CD4-positive, alpha-beta T cell treated with Interleukin-6 for 4 hours (primary cell): Measurements from ENCODE around the gene NRXN3.

Source experiments
- DNase-seq: peaks from one replicate; pipeline ENCODE4 v3.0.0-alpha.2; 2020; ENCODE audit warnings: mixed read lengths

NRXN3 gene

DNA sequence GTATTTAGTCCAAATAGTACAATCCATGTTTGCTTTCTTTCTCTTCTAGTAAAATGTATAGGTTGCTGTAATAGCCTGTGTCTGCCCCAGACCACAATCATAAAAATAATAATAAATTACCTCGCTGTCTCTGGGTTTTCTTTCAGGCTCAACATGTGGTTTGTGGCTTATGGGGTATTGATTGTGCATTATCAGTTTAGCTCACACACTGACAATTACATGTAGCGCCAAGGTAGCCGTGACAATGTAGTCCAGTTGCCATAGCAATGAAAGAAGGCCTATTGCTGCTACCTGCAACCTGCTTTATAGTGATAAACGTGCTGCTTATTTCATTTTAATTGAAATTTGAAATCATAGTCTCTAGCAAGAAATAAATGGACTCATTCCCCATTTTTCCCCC lies 1009.8 kb downstream of the NRXN3 start:
- no peak for DNase-seq

DNA sequence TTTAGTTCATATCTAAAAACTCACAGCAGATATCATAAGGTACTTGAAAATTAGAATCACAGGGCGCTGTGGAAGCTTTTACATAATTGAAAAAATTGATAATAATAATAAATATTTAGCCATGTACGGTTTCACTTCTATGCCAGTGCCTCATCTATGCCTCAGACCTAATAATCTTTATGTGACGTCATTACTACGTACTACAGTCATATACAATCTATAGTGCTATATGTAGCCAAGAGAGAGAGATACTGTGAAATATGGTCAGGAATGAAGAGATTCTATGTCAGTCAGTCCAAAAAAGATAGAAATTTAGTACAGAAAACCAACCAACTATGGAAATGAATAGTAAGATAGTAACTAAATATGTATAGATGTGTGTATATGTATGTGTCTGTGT lies 1010.5 kb downstream of the NRXN3 start:
- no peak for DNase-seq

DNA sequence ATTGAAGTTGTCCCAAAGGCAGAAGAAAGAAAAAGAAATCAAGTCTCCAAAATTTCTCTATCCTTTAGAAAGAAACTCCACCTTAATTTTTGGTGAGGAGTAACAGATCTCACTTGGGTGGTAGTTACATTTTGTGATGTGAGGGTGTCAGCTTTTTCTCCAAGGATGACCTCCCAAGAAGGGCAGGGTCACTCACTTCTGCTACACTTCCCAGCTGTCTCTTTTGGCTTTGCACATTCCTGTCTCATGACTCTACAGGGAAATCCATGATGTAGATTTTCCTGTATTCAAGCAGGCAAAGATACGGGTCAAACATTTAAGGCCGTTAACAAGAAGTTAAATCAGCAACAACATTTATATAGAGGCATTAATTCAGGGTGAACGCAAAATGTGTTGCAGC lies 1016.4 kb downstream of the NRXN3 start:
- no peak for DNase-seq

DNA sequence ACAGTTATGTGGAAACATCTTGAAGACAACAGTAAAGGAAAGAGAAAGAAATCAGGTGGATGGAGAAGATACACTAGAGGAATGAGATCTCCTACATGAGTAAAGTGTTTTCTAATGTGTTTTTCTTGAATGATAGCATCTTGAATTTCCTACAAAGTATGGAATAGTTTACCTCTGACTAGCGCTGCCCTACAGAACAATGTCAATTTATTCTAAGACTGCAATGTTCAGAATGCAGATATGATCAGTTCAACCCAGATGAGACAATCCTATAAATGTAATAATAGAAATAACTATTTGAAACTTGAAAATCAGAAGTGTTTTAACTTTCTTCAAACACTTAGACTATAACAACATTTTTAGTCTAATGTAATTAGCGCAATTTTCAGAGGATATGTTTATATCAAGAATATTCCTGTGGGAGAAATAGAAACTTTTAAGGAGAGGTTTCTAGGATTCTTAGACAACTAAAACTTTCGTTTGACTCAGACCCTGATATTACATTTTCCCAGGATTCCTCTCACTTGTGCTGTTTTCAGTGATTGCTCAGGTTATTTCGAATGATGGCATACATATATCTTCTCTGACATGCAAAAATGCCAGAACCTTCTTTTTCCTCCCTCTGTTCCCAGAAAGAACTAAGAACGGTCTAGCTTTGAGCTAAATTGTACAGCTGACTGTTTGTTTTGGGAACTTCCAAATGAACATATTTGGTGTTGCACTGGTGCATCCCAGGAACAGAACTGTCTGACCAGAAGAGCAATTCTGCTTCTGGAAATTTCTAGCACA lies 1023.7 kb downstream of the NRXN3 start:
- no peak for DNase-seq

DNA sequence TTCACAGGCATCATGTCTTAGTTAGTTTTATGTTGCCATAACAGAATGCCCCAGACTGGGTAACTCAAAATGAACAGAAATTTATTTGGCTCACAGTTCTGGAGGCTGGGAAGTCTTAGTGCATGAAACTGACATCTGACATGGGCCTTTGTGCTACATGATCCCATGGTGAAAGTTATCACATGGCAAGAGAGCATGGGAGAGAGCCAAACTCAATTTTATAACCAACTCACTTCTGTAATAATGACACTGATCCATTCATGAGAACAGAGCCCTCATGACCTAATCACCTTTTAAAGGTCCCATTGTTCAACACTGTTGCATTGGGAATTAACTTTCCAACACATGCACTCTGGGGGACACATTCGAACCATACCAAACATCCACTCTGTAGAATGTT lies 1026.0 kb downstream of the NRXN3 start:
- no peak for DNase-seq

DNA sequence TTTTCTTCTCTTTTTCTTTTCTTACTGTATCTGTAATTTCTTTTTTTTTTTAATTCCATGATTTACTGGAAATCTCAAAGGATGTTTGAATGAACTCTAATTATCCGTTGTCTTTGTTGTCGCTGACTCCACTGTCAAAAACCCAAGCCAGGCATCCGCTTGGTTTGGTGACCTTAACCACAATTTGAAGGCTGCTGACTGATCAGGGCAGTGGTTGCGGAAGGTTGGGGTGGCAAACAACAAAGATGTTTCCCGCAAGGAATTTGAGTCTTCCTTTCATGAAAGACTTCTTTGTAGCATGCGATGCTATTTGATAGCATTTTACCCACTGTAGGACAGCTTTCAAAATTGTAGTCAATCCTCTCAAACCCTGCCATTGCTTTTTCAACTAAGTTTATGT lies 1027.3 kb downstream of the NRXN3 start:
- DNase-seq = no peak

DNA sequence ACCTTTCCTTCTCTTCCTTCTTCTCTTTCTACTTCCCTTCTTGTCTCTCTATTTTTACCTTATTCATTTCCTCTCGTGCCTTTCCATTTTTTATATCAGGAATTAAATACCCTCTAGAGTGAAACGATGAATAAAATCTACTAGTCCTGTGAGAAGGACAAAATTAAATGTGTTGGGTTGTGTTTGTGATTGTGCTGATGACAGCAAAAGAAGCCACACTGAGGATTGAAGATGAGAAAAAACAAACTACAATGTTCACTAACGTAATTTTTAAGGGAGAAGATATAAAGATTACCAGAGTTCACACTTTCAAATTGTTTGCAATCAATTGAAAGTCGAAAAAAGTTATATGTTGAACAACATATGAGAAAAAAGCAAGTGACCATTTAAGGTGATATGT lies 1029.0 kb downstream of the NRXN3 start:
- no peak for DNase-seq

DNA sequence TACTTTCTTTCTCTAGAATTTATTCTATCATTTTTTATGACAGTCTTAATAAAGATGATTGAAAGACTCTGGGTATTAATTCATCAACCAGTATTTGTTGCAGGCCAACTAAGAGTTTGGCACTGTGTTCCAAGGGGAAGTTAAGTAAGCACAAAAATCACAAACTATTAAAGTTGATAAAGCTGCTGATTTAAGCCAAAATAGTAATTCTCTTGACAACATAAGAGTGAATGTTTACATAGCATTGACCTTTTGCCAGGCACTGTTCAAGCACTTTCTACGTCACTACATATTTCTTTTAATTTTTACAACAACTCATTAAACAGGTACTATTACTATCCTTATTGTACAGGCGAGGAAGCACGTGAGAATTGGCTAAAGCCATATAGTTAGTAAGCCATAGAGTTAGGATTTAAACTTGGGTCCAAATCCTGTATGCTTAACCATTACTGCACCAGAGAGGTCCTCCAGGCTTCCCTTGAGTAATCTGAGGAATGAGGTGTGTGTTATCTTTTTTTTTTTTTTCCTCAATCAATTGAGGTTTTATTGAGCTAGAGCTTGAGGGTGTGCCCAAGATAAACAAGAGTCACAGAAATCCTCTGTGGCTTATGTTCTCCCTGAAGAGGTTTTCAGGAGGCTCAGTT lies 1031.5 kb downstream of the NRXN3 start:
- no peak for DNase-seq

DNA sequence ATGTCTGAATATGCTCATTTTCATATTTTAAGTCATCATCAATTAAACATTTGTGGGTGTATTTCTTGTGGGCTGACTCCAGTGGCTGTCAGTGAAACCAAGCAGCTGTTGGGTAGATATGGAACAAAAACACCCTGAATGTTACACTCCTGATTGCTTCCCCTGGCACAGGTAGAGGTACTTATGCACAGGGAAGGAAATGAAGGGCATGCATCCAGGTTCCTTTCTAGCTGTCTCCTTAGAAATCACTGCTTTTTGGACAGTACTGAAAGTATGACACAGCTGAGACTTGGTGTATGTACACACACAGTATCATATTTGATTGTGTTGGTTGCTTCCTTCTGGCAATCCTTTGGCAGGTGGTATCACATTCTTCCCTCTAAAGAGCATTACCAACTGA lies 1034.4 kb downstream of the NRXN3 start:
- no peak for DNase-seq

DNA sequence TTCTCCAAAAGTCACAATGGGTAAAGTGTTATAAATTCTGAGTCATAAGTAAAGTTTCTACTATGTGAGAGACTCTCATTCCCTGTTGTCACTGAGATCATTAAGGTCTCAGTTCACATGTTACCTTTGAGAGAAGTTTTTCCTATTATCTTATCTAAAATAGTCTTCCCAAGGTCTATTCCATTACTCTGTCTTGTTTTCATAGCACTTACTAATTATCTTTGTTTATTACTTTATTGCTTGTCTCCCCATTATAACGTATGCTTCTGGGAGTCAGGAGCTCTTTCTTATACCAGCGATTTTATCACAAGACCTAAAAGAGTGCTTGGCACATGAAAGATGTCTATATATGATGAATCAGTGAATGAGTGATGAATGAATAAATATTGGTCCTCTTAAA lies 1039.2 kb downstream of the NRXN3 start:
- no peak for DNase-seq

DNA sequence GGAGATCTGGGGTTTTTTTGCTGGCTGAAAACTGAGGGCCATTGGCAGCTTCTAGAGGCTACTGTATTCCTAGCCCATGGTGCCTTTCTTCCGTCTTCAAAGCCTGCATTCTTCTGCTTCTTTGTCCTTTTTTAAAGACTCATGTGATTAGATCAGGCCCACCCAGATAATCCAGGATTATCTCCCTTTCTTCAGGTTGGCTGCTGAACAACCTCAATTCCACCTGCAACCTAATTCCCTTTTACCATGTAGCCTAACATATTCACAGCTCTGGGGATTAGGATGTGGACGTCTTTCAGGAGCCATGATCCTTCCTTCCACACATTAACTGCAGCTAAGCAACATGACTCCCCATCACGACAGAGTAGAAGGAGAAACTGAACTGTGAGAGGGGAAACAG lies 1055.6 kb downstream of the NRXN3 start:
- no peak for DNase-seq

DNA sequence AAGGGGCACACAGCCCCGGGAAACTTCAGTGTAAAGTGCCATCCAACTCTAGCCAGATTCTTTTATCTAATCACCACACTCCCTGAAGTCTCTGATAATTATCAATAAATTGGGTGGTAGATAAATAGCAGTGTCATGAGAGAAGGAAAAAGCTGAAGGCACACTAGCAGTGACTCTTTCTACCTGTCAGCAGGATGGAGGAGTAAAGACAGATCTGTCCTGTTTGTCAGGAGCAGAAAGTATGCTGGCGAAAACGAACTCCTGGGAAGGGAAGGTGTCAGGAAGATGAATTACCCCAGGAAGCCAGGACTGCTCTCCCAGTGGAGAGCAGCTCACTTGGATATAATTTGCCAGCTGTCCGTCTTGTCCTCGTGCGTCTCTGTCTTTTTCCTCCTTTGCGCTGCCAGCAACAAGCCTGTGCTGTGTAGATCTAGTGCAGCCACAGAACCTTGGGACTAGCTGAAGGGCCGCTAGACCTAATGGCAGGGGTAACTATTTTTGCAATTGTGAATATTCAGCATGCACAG lies 1059.3 kb downstream of the NRXN3 start:
- DNase-seq = no peak

DNA sequence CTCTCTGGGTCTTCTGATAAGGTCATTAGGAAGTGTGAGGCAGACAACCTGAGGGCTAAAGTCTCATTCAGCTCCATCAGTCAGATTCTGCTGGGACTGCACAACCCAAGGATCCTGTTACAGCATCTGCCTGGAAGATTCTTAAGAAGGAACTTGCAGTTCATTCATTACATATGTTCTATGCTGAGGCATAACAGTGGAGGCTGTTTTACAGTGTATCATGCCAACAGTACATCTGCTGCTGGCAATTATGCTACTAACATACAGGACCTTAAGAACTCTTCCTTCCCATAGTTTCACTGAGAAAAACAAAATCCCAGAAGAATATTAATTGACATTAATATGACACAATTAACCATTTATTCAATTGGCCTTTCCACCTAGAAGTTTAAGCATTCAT lies 1072.5 kb downstream of the NRXN3 start:
- DNase-seq = no peak

DNA sequence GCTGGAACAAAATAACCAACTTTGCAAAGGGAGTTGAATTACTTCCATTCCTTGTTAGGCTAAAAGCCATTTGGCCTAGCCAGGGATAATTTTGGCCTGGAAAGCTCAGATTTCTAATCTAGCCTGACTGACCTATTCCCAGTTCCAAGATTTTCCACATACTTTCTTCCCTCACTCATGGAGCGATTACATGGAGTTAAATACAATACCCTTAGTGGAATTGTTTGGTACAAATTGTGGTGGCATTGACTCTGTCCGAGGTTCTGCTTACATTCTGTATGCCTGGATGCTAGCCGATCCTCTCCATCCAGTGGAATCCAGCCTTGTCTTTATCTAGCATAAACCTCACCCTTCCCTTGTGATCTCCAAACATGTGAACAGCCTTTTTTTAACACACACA lies 1076.0 kb downstream of the NRXN3 start:
- no peak for DNase-seq

DNA sequence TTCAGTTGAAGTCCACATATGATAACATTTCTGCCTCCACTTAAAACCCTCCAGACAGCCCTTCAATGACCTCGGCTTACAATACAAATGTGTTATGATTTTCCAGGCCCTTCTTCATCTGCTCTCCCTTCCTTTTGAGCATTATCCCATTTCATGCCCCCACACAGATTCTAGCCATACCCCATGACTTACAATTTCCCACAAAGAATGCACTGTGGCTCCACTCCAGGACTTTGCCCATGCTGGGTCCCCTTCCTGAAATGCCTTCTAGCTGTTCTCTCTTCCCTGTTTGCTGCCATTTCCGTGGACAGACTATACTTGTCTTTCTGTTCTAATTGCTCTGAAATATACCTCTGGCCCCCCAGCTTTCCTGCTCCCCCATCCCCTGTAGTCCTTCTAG lies 1078.0 kb downstream of the NRXN3 start:
- DNase-seq = no peak

DNA sequence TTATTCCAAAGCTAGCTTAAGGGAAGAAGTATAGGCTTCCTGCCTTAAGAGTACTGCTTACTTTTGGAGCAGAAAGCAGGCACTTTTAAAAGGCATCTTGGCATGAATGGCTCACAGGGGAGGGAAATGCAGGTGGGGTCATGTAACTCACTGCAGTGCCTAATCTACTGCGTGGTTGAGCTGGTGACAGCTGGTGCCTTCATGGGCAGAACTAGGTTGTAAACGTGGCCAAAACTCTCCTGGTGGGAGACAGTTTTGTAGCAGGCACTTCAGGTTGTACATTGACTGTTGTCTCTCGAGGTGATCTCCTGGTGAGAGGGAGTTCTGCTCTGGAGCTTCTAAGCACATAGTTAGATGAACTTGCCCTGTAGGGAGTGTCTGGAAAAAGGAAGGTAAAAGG lies 1078.6 kb downstream of the NRXN3 start:
- DNase-seq = no peak

DNA sequence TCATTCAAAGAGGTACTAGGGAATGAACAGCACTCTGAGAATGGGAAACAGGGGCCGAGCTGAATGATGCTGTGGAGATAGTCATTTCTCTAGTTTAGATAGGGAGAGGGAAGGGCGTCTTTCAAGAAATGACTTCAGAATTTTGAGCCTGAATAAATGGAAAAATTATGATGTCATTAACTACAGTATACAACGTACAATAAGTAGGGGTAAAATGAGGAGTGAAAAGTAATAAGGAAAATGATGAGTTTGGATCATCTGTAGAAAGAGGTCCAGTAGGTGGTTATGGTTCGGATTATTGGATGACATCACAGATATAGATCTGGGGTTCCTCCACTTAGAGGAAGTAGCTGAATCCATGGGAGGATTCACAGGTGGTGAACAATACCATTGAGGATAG lies 1081.1 kb downstream of the NRXN3 start:
- no peak for DNase-seq

DNA sequence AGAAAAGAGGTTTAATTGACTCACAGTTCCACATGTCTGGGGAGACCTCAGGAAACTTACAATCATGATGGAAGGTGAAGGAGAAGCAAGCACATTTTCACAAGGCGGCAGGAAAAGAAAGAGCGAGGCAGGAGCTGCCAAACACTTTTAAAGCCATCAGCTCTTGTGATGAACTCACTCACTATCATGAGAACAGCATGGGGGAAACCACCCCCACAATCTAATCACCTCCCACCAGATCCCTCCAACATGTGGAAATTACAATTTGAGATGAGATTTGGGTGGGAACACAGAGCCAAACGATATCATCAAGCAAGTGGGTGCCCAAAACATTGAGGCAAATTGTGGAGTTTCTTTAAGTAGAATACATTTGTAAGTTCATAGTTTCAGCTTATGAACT lies 1083.4 kb downstream of the NRXN3 start:
- DNase-seq = no peak

DNA sequence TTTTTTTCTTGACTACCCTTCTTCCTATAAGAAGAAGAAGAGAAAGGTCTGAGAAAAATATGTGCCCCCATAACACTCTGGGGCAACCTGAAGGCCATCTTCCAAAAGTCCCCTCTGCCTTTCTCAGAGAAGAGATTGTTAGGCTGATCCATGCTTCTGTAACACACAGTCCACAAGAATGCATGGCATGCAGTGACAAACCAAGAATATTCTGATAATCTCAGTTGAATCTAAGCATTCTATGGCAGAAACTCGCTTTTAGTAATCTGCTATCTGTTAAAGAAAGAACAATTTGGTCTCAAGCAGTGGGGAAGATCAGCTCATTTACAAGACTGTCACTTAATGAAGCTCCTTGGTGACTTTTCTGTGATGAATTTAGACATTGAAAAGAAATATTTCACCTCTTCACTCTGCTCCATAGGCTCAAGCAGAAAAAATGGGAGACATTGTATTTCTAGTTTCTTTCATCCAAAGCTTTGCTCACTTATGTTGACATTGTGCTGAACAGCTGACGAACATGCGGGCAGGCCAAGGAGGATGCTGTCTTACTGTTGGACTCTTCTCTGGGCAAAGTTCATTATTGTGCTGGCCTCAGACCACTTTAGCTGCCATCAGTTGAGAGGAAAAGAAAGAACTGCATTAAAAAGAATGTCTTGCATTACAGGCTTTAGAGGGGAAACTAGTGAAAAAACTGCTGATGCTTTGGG lies 1084.0 kb downstream of the NRXN3 start:
- DNase-seq = no peak

DNA sequence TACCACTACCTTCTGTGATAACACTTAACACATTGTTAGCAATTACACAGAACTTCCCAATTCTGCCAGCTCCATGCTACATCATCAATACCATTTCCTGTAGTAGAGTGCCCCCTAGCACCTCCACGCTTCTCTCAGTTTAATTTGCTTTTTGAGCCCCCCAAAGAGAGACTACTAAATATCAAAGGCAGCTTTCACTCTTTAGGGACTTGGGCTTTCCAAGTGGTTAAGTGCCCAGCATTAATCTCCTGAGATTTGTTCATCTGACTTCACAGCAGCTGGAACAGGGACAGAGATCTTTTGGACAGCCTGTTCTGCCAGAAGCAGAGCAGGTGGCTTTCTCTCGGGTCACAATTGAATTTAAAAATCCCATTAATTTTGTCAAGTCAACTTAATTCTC lies 1086.2 kb downstream of the NRXN3 start:
- no peak for DNase-seq

DNA sequence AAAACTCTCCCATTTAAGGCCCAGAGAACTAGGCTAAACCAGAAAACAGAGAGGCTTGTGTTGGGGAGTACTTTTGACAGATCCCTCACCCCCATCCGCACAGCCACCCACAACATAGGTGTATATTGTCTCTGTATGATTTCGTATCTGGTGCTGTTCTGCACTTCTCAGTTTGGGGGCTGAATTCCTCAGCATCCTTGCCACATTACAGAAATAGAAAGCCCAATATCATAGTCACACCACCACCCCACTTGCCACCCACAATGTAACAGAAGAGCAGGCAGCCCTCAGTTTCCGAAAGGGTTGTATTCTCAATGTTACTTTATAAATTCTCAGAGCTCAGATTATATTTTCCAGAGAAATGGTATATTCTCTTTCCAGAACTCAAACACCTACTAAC lies 1090.2 kb downstream of the NRXN3 start:
- no peak for DNase-seq

DNA sequence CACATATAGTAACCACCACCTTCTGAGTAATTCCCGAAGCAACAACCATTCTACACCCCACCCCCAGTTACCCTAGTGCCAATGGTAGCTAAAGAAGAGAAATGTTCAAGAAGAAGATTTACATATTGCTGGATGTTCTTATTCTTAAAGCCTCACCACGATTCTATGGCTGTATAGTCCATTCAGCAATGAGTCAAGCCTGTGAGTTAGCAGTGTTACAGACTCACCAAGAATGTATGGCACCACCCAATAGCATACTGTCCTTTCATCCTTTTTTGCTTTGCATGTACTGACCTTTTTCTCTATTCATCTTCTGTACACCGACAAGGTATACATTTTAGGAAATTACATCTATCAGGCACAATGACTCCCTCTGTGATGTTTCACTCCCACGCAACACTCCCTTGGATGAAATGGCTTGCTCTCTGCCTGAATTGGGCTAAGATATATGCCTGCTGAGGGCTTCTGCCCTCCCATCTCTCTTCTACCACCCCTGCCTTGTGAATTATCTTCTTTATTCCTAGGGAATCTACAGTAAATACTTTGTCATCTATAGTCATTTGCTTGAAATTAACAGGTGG lies 1095.3 kb downstream of the NRXN3 start:
- no peak for DNase-seq

DNA sequence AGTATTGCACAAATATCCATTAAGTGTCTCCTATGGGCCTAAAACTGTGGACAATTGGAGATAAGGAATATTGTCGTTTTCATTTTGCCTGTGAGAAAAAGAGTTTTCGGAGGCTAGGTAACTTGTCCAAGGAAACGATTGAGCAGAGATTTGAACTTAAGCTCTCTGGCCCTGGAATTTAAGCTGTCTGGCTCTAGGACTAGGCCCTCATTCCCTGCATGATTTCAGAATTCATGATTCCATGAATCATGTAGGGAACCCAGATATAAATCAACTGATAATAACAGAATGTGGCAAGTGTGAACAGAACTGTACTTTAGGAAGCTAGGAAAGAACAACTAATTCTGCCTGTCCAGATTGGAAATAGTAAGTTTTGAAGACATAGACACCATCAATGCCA lies 1100.2 kb downstream of the NRXN3 start:
- no peak for DNase-seq

DNA sequence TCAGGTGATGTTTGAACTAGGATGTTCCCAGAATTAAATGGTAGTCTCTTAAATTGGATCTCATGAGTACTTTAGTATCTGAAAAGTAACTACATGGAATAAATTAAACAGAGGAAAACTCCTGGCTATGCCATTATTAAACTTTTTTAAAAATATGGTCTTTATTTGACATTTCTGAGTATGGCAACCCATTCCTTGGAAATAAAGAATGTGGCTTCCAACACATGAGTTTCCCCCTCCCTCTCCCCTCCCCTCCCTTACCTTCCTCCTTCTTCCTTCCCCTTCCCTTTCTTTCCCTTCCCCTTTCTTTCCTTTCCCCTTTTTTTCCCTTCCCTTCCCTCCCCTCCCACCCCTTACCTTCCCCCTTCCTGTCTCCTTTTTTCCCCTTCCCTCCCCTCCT lies 1100.9 kb downstream of the NRXN3 start:
- no peak for DNase-seq
